Endothelial cell of umbilical vein (primary cell): ENCODE results near the gene KRTAP10-11. TPM values are rescaled to one million over a fixed set of nuclear protein-coding genes. Genes with fewer than 3 reads are reported as not detected.

Experiments
- BruUV-seq: library from RNA; stranded (reverse); fragments of 400-500 nt; replicated peaks from 2 replicates; lab custom pipeline; 2021; lab: Mats Ljungman, UMichigan
- CTCF ChIA-PET: fragments of 300-600, 350-600 bp; sonication (Branson Sonifier 250); formaldehyde crosslinking; loops from one replicate; lab custom pipeline; 2021; ENCODE audit warnings: antibody characterized with exemption, inconsistent platforms; lab: Charles Lee
- POLR2A ChIA-PET: fragments of 300-600, 350-600 bp; sonication (Branson Sonifier 250); formaldehyde crosslinking; loops from one replicate; lab custom pipeline; 2021; ENCODE audit warnings: antibody characterized with exemption, inconsistent platforms; lab: Charles Lee
- DNase-seq: peaks from one replicate; pipeline ENCODE4 v3.0.0-alpha.2; 2011; ENCODE audit warnings: low read depth, low spot score
- FAIRE-seq: peaks from 2 replicates; lab custom pipeline; 2011; peaks lifted over from hg19 to GRCh38; lab: Jason Lieb, UNC
- H2AFZ ChIP-seq: 2 replicates; pipeline ENCODE4 v1.6.0; 2012; ENCODE audit warnings: low read depth, low read length, control low read depth, inconsistent platforms
- H3K27ac ChIP-seq: 2 replicates; pipeline ENCODE4 v1.5.1; 2011; ENCODE audit warnings: low read depth, mild to moderate bottlenecking, control low read depth, low read length, moderate library complexity; ENCODE audit not compliant: insufficient read depth
- H3K27me3 ChIP-seq, 2 experiments: 2 replicates each; pipeline versions ENCODE4 v1.6.0 to v1.6.1; 2011; ENCODE audit warnings: low read length in 2 of 2, mixed read lengths in 1 of 2; ENCODE audit not compliant: control insufficient read depth in 2 of 2, insufficient read depth in 2 of 2
- H3K36me3 ChIP-seq, 2 experiments: 2 replicates in 1 of 2; 3 replicates in 1 of 2; pipeline ENCODE4 v1.5.1; 2011; ENCODE audit warnings: low read length in 2 of 2, mild to moderate bottlenecking in 1 of 2, moderate library complexity in 1 of 2; ENCODE audit not compliant: control insufficient read depth in 2 of 2, insufficient read depth in 2 of 2; ENCODE audit errors: extremely low read depth in 1 of 2
- H3K4me1 ChIP-seq: 3 replicates; pipeline ENCODE4 v1.5.1; 2011; ENCODE audit warnings: mild to moderate bottlenecking, low read length; ENCODE audit not compliant: control insufficient read depth, insufficient read depth; ENCODE audit errors: extremely low read depth
- H3K4me2 ChIP-seq: 2 replicates; pipeline ENCODE4 v1.6.1; 2011; ENCODE audit warnings: low read length, control low read depth, mixed read lengths; ENCODE audit not compliant: insufficient read depth
- H3K4me3 ChIP-seq, 3 experiments: fragments of 200-600 bp in 1 of 3; sonication (generic), shearing (Covaris generic) in 1 of 3; replicated peaks in 1 of 3; 2 replicates each; pipeline ENCODE4 v1.5.1; 2011 to 2016; ENCODE audit warnings: control low read depth in 3 of 3, low read length in 3 of 3, mild to moderate bottlenecking in 2 of 3, inconsistent platforms in 1 of 3, low read depth in 1 of 3, moderate library complexity in 1 of 3; ENCODE audit not compliant: insufficient read depth in 1 of 3
- H3K79me2 ChIP-seq: 2 replicates; pipeline ENCODE4 v1.6.0; 2012; ENCODE audit warnings: low read length, inconsistent platforms; ENCODE audit not compliant: control insufficient read depth, insufficient read depth
- H3K9ac ChIP-seq: replicated peaks from 2 replicates; pipeline ENCODE3; 2011; ENCODE audit warnings: low read length, control low read depth; ENCODE audit not compliant: insufficient read depth; ENCODE audit errors: extremely low read depth
- H3K9me1 ChIP-seq: replicated peaks from 3 replicates; pipeline ENCODE4 v1.6.0; 2011; ENCODE audit warnings: mild to moderate bottlenecking, low read length; ENCODE audit not compliant: control insufficient read depth, insufficient read depth; ENCODE audit errors: extremely low read depth
- H3K9me3 ChIP-seq: replicated peaks from 2 replicates; pipeline ENCODE4 v1.5.1; 2012; ENCODE audit warnings: low read length, inconsistent platforms; ENCODE audit not compliant: control insufficient read depth, insufficient read depth
- H4K20me1 ChIP-seq: replicated peaks from 2 replicates; pipeline ENCODE3; 2011; ENCODE audit warnings: mild to moderate bottlenecking, low read length; ENCODE audit not compliant: control insufficient read depth, insufficient read depth; ENCODE audit errors: extremely low read depth
- EZH2 ChIP-seq: IDR thresholded peaks from 2 replicates; pipeline ENCODE4 v1.6.1; 2012; ENCODE audit warnings: borderline replicate concordance, low read depth, mild to moderate bottlenecking, moderate library complexity, low read length, inconsistent platforms; ENCODE audit not compliant: severe bottlenecking
- FOS ChIP-seq: IDR thresholded peaks from 2 replicates; pipeline ENCODE4 v1.6.1; 2011; ENCODE audit warnings: mild to moderate bottlenecking, low read length, moderate library complexity, borderline replicate concordance; ENCODE audit not compliant: insufficient read depth
- GATA2 ChIP-seq: IDR thresholded peaks from 2 replicates; pipeline ENCODE4 v1.7.0; 2011; ENCODE audit warnings: low read depth, mild to moderate bottlenecking, moderate library complexity, mixed read lengths, low read length; ENCODE audit not compliant: insufficient read length, insufficient read depth
- JUN ChIP-seq: IDR thresholded peaks from 2 replicates; pipeline ENCODE4 v1.6.1; 2011; ENCODE audit warnings: borderline replicate concordance, low read depth; ENCODE audit not compliant: insufficient read length, insufficient read depth
- MYC ChIP-seq: IDR thresholded peaks from one replicate; pipeline ENCODE4 v1.6.1; 2011; ENCODE audit warnings: mild to moderate bottlenecking, low read depth, low read length
- POLR2A ChIP-seq: IDR thresholded peaks from 2 replicates; pipeline ENCODE4 v1.6.1; 2012; ENCODE audit warnings: low read depth, mild to moderate bottlenecking, control low read depth, low read length
- POLR2AphosphoS5 ChIP-seq: IDR thresholded peaks from 2 replicates; pipeline ENCODE4 v1.6.1; 2012; ENCODE audit warnings: low read depth, mild to moderate bottlenecking, control low read depth, low read length, moderate library complexity; ENCODE audit not compliant: insufficient read depth
- dilution Hi-C: fragments of 300-500 bp; cut with MboI; formaldehyde crosslinking; loops from one replicate; pipeline ENCODE4 v1.15.0; 2019; ENCODE audit warnings: low sequenced_read_pairs; ENCODE audit not compliant: extremely low pct_ligation_motif_present
- intact Hi-C: fragments of 100-400 bp; cut with micrococcal nuclease; formaldehyde crosslinking; loops from one replicate; pipeline ENCODE4 v1.10.0; 2022
- polyA plus RNA-seq, 4 experiments: library from polyadenylated mRNA; depleted of rRNA in 3 of 4; stranded (reverse) in 3 of 4; unstranded in 1 of 4; fragments of >200 nt; gene quantifications; 2 replicates each; pipeline versions ENCODE4 v1.2.1 to v1.2.3, GENCODE V29; 2011 to 2012; ENCODE audit warnings: missing spikeins in 1 of 4
- total RNA-seq: library from RNA; stranded (reverse); gene quantifications from 2 replicates; pipeline ENCODE4 v1.2.3, GENCODE V29; 2021
- TF ChIP-seq, protein P1 (sequence below): IDR thresholded peaks from 2 replicates; pipeline ENCODE4 v1.6.1; 2011; ENCODE audit not compliant: insufficient read depth, insufficient read length
- TF ChIP-seq, protein P2 (sequence below), 2 donors: IDR thresholded peaks; 1 replicate in 1 of 2; 2 replicates in 1 of 2; pipeline ENCODE4 v1.5.1; 2011; ENCODE audit warnings: low read length in 2 of 2, mild to moderate bottlenecking in 2 of 2, moderate library complexity in 2 of 2, control low read depth in 1 of 2, inconsistent platforms in 1 of 2, low read depth in 1 of 2; ENCODE audit not compliant: insufficient read depth in 1 of 2; ENCODE audit errors: extremely low read depth in 1 of 2

The KRTAP10-11 gene
- total and polyA plus RNA-seq, 2 donors (not counting 3 experiments of a cell fraction or from before 2014, with no cell fraction given): not detected

DNA sequence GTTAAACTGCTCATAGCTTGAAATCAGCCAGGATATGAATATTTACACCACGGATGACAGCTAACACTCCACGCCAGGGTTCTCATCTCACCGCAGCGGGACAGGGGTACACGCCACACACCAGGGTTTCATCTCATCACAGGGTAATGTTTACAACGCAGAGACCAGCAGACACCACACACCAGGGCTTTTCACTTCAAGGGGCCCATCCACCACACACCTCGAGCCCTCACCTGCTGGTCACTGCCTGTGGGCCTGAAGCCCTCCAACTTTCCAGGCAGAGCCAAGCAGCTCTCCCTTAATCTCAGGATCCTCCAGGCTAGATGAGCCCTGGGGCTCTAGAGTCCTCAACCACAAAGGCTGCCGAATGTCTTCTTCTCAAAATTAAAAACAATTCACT, 49.4 kb downstream of the KRTAP10-11 start:
- DNase-seq (no peak), FAIRE-seq (no peak)
- ChIA-PET CTCF (no interaction called here), POLR2A (no interaction called here)
- intact Hi-C loops: no loop called here
- no peak overlapping the region for H2AFZ ChIP-seq
- no peaks in the 10 kb centered on the region for H3K79me2 ChIP-seq
- no peak overlapping the region for H3K27ac ChIP-seq
- H4K20me1 ChIP-seq: no peaks in the 10 kb centered on the region
- peaks cover 21 to 30% of the 10 kb centered on the region in 2 experiments for H3K27me3 ChIP-seq
- H3K9ac ChIP-seq: no peak overlapping the region
- BruUV-seq: no TSS peak
- H3K4me3 ChIP-seq: no peak overlapping the region
- dilution Hi-C loops: no loop called here
- H3K9me3 ChIP-seq: no peaks in the 10 kb centered on the region
- no peaks in the 10 kb centered on the region for H3K36me3 ChIP-seq
- no peak overlapping the region for H3K4me2 ChIP-seq
- no peaks in the 10 kb centered on the region for H3K4me1 ChIP-seq
- TF ChIP-seq POLR2AphosphoS5 (no peak), FOS (no peak)
- no peaks in the 10 kb centered on the region for H3K9me1 ChIP-seq

DNA sequence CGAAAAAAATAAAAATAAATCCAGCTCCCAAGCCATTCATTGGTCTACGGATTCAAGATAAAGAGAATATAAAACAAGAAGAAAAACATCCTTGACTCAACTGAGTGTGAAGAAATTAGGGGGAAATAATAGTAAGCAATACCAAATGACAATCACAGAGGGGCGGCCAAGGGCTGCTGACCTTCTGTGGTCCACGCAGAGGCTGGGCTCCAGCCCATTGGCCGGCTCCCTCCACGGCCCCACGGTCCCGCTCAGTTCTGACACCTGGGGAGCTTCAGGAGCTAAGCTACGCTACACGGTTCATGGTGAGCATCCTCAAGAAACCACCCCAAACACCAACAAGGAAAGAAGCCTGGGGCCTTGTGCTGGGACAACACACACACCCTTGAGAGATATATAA, 50.4 kb downstream of the KRTAP10-11 start:
- intact Hi-C loops: no loop called here
- BruUV-seq: no TSS peak
- Histone ChIP-seq H3K9ac (no peak overlapping the region), H4K20me1 (no peaks in the 10 kb centered on the region), H3K9me1 (no peaks in the 10 kb centered on the region), H3K36me3 (no peaks in the 10 kb centered on the region), H3K27me3 (peaks cover 23 to 26% of the 10 kb centered on the region in 2 experiments), H3K9me3 (no peaks in the 10 kb centered on the region), H3K79me2 (no peaks in the 10 kb centered on the region), H2AFZ (no peak overlapping the region), H3K4me1 (no peaks in the 10 kb centered on the region), H3K4me3 (no peak overlapping the region), H3K4me2 (no peak overlapping the region), H3K27ac (no peak overlapping the region)
- POLR2A ChIA-PET: no interaction called here
- no peak for FAIRE-seq
- CTCF ChIA-PET: interaction anchor here (1.0 kb wide), 1 partner anchor 96 kb away, joined by 3 read pairs; no protein-coding TSS in a partner anchor
- dilution Hi-C loops: no loop called here
- TF ChIP-seq, protein P1, sequence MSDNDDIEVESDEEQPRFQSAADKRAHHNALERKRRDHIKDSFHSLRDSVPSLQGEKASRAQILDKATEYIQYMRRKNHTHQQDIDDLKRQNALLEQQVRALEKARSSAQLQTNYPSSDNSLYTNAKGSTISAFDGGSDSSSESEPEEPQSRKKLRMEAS: no peak
- no peak for TF ChIP-seq FOS
- TF ChIP-seq EZH2: no peak
- TF ChIP-seq JUN: no peak
- no peak for TF ChIP-seq POLR2A
- TF ChIP-seq, protein P2, sequence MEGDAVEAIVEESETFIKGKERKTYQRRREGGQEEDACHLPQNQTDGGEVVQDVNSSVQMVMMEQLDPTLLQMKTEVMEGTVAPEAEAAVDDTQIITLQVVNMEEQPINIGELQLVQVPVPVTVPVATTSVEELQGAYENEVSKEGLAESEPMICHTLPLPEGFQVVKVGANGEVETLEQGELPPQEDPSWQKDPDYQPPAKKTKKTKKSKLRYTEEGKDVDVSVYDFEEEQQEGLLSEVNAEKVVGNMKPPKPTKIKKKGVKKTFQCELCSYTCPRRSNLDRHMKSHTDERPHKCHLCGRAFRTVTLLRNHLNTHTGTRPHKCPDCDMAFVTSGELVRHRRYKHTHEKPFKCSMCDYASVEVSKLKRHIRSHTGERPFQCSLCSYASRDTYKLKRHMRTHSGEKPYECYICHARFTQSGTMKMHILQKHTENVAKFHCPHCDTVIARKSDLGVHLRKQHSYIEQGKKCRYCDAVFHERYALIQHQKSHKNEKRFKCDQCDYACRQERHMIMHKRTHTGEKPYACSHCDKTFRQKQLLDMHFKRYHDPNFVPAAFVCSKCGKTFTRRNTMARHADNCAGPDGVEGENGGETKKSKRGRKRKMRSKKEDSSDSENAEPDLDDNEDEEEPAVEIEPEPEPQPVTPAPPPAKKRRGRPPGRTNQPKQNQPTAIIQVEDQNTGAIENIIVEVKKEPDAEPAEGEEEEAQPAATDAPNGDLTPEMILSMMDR (IDR thresholded peaks at IDR 0.05; ENCODE audit: extremely low read depth in 1 of 2, insufficient read depth in 1 of 2, low read depth in 1 of 2, low read length in 2 of 2): no peak
- TF ChIP-seq MYC: no peak
- TF ChIP-seq GATA2: no peak
- TF ChIP-seq POLR2AphosphoS5: no peak
- no peak for DNase-seq
